ENCODE results near the gene NTM. TPM values are rescaled to one million over a fixed set of nuclear protein-coding genes. Genes with fewer than 3 reads are reported as not detected.

The NTM gene
- total RNA-seq, 4 donors from 2014 or later = 0.78 to 1.1 (median 0.88) TPM; not detected in 1

DNA sequence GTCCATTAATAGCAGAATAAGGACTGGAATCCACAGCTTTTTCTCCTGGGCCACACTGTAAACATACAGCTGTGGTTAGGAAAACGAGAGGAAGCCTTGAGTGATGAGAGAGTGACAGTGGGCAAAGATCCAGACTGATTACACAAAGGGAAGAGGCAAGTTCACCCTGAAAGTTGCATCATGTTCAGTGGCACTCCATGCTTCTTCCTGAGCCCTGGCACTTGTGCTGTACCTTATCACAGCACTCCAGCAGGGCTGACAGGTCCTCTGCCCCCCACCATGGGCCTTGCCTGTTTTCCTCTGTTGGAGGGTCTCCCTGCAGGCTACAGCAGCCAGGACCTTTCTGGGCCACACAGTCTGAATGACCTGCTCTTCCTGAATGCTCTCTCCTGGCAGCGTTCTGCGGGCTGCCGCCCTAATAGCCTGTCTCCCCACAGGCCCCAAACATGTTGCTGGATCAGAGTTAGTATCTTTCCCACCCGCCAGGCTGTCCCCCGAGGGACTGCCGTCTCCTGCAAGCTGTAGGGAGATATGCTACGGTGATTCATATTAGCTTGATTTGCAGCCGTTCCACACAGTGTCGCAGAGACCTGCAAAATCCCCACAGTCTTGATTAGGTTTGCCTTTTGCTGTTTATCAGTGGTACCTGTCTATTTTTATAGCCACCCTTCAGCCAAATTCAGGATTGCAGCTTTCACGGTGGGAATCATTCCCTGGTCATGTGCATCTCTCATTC, 60.2 kb downstream of the NTM start:
- 53 to 60% methylated on average over 9 to 11 of the region's 11 CpGs for WGBS, 2 donors
- intact Hi-C loops (cut with DNase I) = no loop called here
- TF ChIP-seq, protein P1, sequence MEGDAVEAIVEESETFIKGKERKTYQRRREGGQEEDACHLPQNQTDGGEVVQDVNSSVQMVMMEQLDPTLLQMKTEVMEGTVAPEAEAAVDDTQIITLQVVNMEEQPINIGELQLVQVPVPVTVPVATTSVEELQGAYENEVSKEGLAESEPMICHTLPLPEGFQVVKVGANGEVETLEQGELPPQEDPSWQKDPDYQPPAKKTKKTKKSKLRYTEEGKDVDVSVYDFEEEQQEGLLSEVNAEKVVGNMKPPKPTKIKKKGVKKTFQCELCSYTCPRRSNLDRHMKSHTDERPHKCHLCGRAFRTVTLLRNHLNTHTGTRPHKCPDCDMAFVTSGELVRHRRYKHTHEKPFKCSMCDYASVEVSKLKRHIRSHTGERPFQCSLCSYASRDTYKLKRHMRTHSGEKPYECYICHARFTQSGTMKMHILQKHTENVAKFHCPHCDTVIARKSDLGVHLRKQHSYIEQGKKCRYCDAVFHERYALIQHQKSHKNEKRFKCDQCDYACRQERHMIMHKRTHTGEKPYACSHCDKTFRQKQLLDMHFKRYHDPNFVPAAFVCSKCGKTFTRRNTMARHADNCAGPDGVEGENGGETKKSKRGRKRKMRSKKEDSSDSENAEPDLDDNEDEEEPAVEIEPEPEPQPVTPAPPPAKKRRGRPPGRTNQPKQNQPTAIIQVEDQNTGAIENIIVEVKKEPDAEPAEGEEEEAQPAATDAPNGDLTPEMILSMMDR (IDR thresholded peaks at IDR 0.05) = no peak
- no peak for TF ChIP-seq POLR2A (IDR thresholded peaks at IDR 0.05)
- no peak overlapping the region for H3K4me3 ChIP-seq (replicated peaks in 1 of 3)
- no peaks in the 10 kb centered on the region for H3K36me3 ChIP-seq
- H3K9me3 ChIP-seq = no peaks in the 10 kb centered on the region
- no peak for DNase-seq
- H3K27me3 ChIP-seq = no peaks in the 10 kb centered on the region
- H3K27ac ChIP-seq = no peak overlapping the region
- H3K4me1 ChIP-seq = no peaks in the 10 kb centered on the region

DNA sequence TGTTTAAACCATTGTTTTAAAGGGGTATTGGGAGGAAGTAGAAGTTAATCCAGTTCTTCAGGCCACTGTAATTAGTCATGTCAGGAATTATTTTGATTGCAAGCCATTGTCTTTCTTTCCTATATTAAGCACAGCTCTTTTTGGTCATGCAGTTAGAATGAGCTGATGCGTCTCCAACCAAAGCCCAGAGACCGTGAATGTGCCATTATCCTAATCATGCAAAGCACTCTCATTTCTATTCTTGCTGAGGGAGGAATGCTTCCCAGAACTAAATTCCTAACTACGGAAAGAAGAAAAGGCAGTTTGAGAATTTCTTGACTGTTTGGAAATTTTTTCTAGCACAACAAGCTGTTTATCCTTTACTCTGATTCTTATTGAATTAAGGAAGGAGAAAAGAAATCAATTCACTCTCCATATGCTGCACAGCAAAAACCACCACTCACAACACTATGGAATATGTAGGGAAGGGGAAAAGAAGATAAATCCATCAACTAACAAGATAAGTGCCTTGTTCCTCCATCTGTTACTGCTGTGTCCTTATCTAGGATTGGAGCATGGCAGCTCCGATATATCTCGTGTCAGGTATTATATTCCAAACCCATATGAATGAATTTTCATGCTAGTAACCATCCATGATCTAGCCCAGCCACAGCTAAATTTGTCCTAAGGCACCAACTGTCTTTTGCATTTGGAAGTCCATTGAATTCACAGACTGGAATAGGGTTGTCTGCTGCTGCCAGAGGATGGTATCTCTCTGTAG, 70.8 kb downstream of the NTM start:
- WGBS, 2 donors = 85 to 86% methylated on average over 5 of the region's 5 CpGs
- intact Hi-C loops (cut with DNase I) = no loop called here
- Histone ChIP-seq H3K9me3 (no peaks in the 10 kb centered on the region), H3K27me3 (no peaks in the 10 kb centered on the region), H3K4me1 (no peaks in the 10 kb centered on the region), H3K36me3 (no peaks in the 10 kb centered on the region), H3K27ac (no peak overlapping the region), H3K4me3 (replicated peaks in 1 of 3) (no peak overlapping the region)
- DNase-seq = no peak
- TF ChIP-seq POLR2A (IDR thresholded peaks at IDR 0.05) = no peak
- TF ChIP-seq, protein P1 (IDR thresholded peaks at IDR 0.05) = no peak

DNA sequence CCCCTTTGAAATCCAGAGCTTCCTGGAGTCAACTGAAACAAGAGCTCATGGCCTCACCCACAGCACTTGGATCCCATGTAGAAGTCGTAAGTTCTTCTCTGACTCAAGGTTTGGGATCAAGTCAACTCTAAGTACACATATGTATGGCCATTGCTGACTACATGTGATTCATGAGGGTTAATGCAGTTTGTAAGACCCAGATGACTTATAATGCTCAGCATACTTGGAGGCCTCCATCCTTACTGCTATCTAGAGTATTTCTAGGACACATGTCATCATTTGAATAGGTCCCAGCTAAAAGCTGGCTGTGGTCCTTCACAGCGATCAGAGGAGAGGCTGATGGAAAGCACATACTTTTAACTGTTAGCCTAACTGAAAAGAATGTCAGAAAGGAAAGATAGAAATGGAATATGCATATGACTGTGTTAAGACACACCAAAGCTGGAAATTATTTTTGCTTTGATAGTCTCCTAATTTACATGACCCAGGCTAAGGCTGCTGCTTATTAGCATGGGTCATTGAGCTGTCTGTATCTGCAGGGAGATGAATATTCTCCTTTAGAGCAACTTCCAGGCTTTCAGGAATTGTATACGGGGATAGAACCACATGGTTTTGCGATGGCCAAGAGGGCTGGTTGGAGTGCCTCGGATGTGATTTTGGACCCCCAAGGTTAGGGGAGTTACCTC, 76.3 kb downstream of the NTM start:
- H3K36me3 ChIP-seq = no peaks in the 10 kb centered on the region
- no peak for DNase-seq
- H3K4me1 ChIP-seq = no peaks in the 10 kb centered on the region
- TF ChIP-seq, protein P1 (IDR thresholded peaks at IDR 0.05) = no peak
- no peak for TF ChIP-seq POLR2A (IDR thresholded peaks at IDR 0.05)
- no peaks in the 10 kb centered on the region for H3K9me3 ChIP-seq
- no peaks in the 10 kb centered on the region for H3K27me3 ChIP-seq
- intact Hi-C loops (cut with DNase I) = no loop called here
- WGBS, 2 donors = 86 to 88% methylated on average over 5 of the region's 5 CpGs
- H3K27ac ChIP-seq = no peak overlapping the region
- H3K4me3 ChIP-seq (replicated peaks in 1 of 3) = no peak overlapping the region

DNA sequence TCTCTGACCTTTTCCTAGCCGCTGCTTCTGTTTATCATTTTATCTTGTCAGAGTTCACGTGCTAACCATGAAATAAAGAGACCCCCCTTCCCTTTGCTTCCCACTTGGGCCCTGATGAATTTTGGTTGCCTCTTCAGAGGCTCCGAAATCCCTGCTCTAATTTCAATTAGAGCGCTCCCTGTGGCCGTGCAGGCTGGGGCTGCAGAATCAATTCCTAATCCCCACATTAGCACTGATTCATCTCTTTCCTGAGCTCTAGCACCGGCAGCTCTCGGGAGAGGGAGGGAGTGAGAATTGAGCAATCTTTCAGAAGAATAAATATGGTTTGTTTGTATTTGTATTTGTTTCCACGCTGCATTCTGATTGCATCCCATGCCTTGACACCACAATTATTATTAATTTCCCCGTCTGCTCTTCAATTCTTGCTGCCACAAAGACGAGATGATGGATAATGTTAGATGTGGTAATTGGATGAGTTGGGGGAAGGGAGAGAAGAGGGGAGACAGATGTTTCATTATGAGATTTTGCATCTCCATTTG, 76.9 kb downstream of the NTM start:
- 82 to 88% methylated on average over 10 of the region's 10 CpGs for WGBS, 2 donors
- no peak overlapping the region for H3K4me3 ChIP-seq (replicated peaks in 1 of 3)
- H3K9me3 ChIP-seq = no peaks in the 10 kb centered on the region
- no peak for TF ChIP-seq POLR2A (IDR thresholded peaks at IDR 0.05)
- TF ChIP-seq, protein P1 (IDR thresholded peaks at IDR 0.05) = no peak
- H3K27ac ChIP-seq = no peak overlapping the region
- no peaks in the 10 kb centered on the region for H3K27me3 ChIP-seq
- DNase-seq = no peak
- H3K4me1 ChIP-seq = no peaks in the 10 kb centered on the region
- intact Hi-C loops (cut with DNase I) = no loop called here
- no peaks in the 10 kb centered on the region for H3K36me3 ChIP-seq
